ENCODE measurements around the gene S100A6.

S100A6 gene

GRCh38 chr1:153569465-153569864 lies 33.7 kb upstream of the S100A6 start:
- Histone ChIP-seq H2AFZ (ENCODE audit: low read length) (no peak overlapping the region), H4K20me1 (ENCODE audit: insufficient read depth, low read length) (no peaks in the 10 kb centered on the region), H3K79me2 (ENCODE audit: insufficient read depth, low read length) (no peaks in the 10 kb centered on the region), H3K4me1 (ENCODE audit: insufficient read depth, low read length, severe bottlenecking) (no peaks in the 10 kb centered on the region), H3K36me3 (ENCODE audit: insufficient read depth, low read length) (no peaks in the 10 kb centered on the region), H3K9ac (ENCODE audit: low read length) (no peak overlapping the region), H3K4me2 (ENCODE audit: low read length) (no peak overlapping the region), H3K9me3 (ENCODE audit: low read length) (no peaks in the 10 kb centered on the region), H3K27ac (ENCODE audit: low read depth, low read length, poor library complexity, severe bottlenecking) (no peak overlapping the region), H3F3A (ENCODE audit: insufficient read depth, low read length) (no peaks in the 10 kb centered on the region), H3K4me3 (ENCODE audit: low read depth, low read length, poor library complexity, severe bottlenecking) (no peak overlapping the region), H3K27me3 (ENCODE audit: insufficient read depth, low read length) (no peaks in the 10 kb centered on the region), H3K9me2 (ENCODE audit: low read depth, low read length) (no peaks in the 10 kb centered on the region)
- no peak for TF ChIP-seq CTCF (IDR thresholded peaks at IDR 0.05; ENCODE audit: low read length)
- TF ChIP-seq EZH2 (IDR thresholded peaks at IDR 0.05; ENCODE audit: borderline replicate concordance, low read length) = no peak

GRCh38 chr1:153568367-153569099 lies 32.7 kb upstream of the S100A6 start:
- no peak overlapping the region for H2AFZ ChIP-seq (ENCODE audit: low read length)
- no peaks in the 10 kb centered on the region for H4K20me1 ChIP-seq (ENCODE audit: insufficient read depth, low read length)
- no peaks in the 10 kb centered on the region for H3F3A ChIP-seq (ENCODE audit: insufficient read depth, low read length)
- TF ChIP-seq CTCF (IDR thresholded peaks at IDR 0.05; ENCODE audit: low read length) (peak; percentile 98), EZH2 (IDR thresholded peaks at IDR 0.05; ENCODE audit: borderline replicate concordance, low read length) (no peak)
- no peaks in the 10 kb centered on the region for H3K9me2 ChIP-seq (ENCODE audit: low read depth, low read length)
- no peaks in the 10 kb centered on the region for H3K36me3 ChIP-seq (ENCODE audit: insufficient read depth, low read length)
- H3K79me2 ChIP-seq (ENCODE audit: insufficient read depth, low read length) = no peaks in the 10 kb centered on the region
- no peak overlapping the region for H3K27ac ChIP-seq (ENCODE audit: low read depth, low read length, poor library complexity, severe bottlenecking)
- no peak overlapping the region for H3K4me3 ChIP-seq (ENCODE audit: low read depth, low read length, poor library complexity, severe bottlenecking)
- H3K9ac ChIP-seq (ENCODE audit: low read length) = no peak overlapping the region; the same call in 1 of the 2 replicates
- H3K4me1 ChIP-seq (ENCODE audit: insufficient read depth, low read length, severe bottlenecking) = no peaks in the 10 kb centered on the region
- peak overlapping the region; percentile 39; the same call in 1 of the 2 replicates for H3K4me2 ChIP-seq (ENCODE audit: low read length)
- H3K9me3 ChIP-seq (ENCODE audit: low read length) = no peaks in the 10 kb centered on the region
- no peaks in the 10 kb centered on the region for H3K27me3 ChIP-seq (ENCODE audit: insufficient read depth, low read length)

GRCh38 chr1:153567621-153568366 lies 32.0 kb upstream of the S100A6 start:
- Histone ChIP-seq H3K79me2 (ENCODE audit: insufficient read depth, low read length) (no peaks in the 10 kb centered on the region), H3K27ac (ENCODE audit: low read depth, low read length, poor library complexity, severe bottlenecking) (no peak overlapping the region), H3F3A (ENCODE audit: insufficient read depth, low read length) (no peaks in the 10 kb centered on the region), H3K9ac (ENCODE audit: low read length) (no peak overlapping the region), H3K36me3 (ENCODE audit: insufficient read depth, low read length) (no peaks in the 10 kb centered on the region), H2AFZ (ENCODE audit: low read length) (no peak overlapping the region), H3K4me3 (ENCODE audit: low read depth, low read length, poor library complexity, severe bottlenecking) (no peak overlapping the region), H3K27me3 (ENCODE audit: insufficient read depth, low read length) (no peaks in the 10 kb centered on the region), H3K9me3 (ENCODE audit: low read length) (no peaks in the 10 kb centered on the region), H3K4me2 (ENCODE audit: low read length) (no peak overlapping the region), H3K4me1 (ENCODE audit: insufficient read depth, low read length, severe bottlenecking) (no peaks in the 10 kb centered on the region), H4K20me1 (ENCODE audit: insufficient read depth, low read length) (no peaks in the 10 kb centered on the region), H3K9me2 (ENCODE audit: low read depth, low read length) (no peaks in the 10 kb centered on the region)
- TF ChIP-seq CTCF (IDR thresholded peaks at IDR 0.05; ENCODE audit: low read length) (no peak), EZH2 (IDR thresholded peaks at IDR 0.05; ENCODE audit: borderline replicate concordance, low read length) (no peak)
